SU-DHL-6 (cell line): ENCODE data around the gene PPARG.

Experiments used
- H2AFZ ChIP-seq: fragments of 200-600 bp; sonication (generic); 2 replicates; pipeline ENCODE4 v1.6.1; 2014; ENCODE audit warnings: low read depth, mild to moderate bottlenecking, moderate library complexity, mixed read lengths, antibody characterized with exemption, low read length; ENCODE audit not compliant: severe bottlenecking
- H3F3A ChIP-seq: fragments of 200-600 bp; shearing (Covaris generic); 2 replicates; pipeline ENCODE4 v1.6.0; 2016; ENCODE audit warnings: antibody characterized with exemption, mild to moderate bottlenecking; ENCODE audit not compliant: insufficient read depth
- H3K27ac ChIP-seq: fragments of 200-600 bp; sonication (generic); 2 replicates; pipeline ENCODE4 v1.5.1; 2016; ENCODE audit warnings: low read depth, mild to moderate bottlenecking, low read length, moderate library complexity, mixed read lengths
- H3K27me3 ChIP-seq: fragments of 200-600 bp; sonication (generic), shearing (Covaris generic); 2 replicates; pipeline ENCODE4 v1.6.0; 2014; ENCODE audit warnings: mild to moderate bottlenecking, low read length
- H3K36me3 ChIP-seq: fragments of 200-600 bp; sonication (generic); 2 replicates; pipeline ENCODE4 v1.6.1; 2014; ENCODE audit warnings: mild to moderate bottlenecking, low read length, mixed read lengths
- H3K4me2 ChIP-seq: fragments of 300-600, 200-600 bp; shearing (Covaris generic), sonication (generic); 2 replicates; pipeline ENCODE4 v1.6.0; 2014; ENCODE audit warnings: low read length, low read depth, mild to moderate bottlenecking; ENCODE audit not compliant: poor library complexity, severe bottlenecking
- H3K4me3 ChIP-seq: fragments of 200-600 bp; sonication (generic); 2 replicates; pipeline ENCODE4 v1.5.1; 2014; ENCODE audit warnings: antibody characterized with exemption, low read length, mild to moderate bottlenecking, mixed read lengths; ENCODE audit not compliant: insufficient read depth, poor library complexity, severe bottlenecking
- H3K79me2 ChIP-seq: fragments of 200-600 bp; sonication (generic); 2 replicates; pipeline ENCODE4 v1.6.1; 2014; ENCODE audit warnings: mild to moderate bottlenecking, low read length, moderate library complexity; ENCODE audit not compliant: insufficient read depth
- H3K9ac ChIP-seq: fragments of 200-600 bp; sonication (generic); 2 replicates; pipeline ENCODE4 v1.7.0; 2014; ENCODE audit warnings: mild to moderate bottlenecking, low read length
- H3K9me2 ChIP-seq: fragments of 200-600 bp; sonication (generic); replicated peaks from 2 replicates; pipeline ENCODE4 v1.6.1; 2014; ENCODE audit warnings: low read length; ENCODE audit not compliant: insufficient read depth
- H3K9me3 ChIP-seq: fragments of 200-600 bp; sonication (generic); 2 replicates; pipeline ENCODE4 v1.6.1; 2014; ENCODE audit warnings: low read length, mixed read lengths; ENCODE audit not compliant: insufficient read depth
- H4K20me1 ChIP-seq: fragments of 200-600 bp; sonication (generic); 2 replicates; pipeline ENCODE4 v1.6.1; 2014; ENCODE audit warnings: low read depth, mild to moderate bottlenecking, antibody characterized with exemption, low read length, moderate library complexity, mixed read lengths
- EZH2phosphoT487 ChIP-seq: fragments of 200-600 bp; sonication (generic), shearing (Covaris generic); conservative IDR thresholded peaks from 2 replicates; pipeline ENCODE4 v1.6.1; 2018; ENCODE audit warnings: mild to moderate bottlenecking, antibody characterized with exemption, low read length, moderate library complexity, mixed read lengths
- TF ChIP-seq, protein P1 (sequence below): fragments of 200-600 bp; sonication (generic); IDR thresholded peaks from one replicate; pipeline ENCODE4 v1.5.1; 2017; ENCODE audit warnings: antibody characterized with exemption, mild to moderate bottlenecking, low read length, moderate library complexity; ENCODE audit not compliant: insufficient read depth, poor library complexity, severe bottlenecking

Gene PPARG

DNA sequence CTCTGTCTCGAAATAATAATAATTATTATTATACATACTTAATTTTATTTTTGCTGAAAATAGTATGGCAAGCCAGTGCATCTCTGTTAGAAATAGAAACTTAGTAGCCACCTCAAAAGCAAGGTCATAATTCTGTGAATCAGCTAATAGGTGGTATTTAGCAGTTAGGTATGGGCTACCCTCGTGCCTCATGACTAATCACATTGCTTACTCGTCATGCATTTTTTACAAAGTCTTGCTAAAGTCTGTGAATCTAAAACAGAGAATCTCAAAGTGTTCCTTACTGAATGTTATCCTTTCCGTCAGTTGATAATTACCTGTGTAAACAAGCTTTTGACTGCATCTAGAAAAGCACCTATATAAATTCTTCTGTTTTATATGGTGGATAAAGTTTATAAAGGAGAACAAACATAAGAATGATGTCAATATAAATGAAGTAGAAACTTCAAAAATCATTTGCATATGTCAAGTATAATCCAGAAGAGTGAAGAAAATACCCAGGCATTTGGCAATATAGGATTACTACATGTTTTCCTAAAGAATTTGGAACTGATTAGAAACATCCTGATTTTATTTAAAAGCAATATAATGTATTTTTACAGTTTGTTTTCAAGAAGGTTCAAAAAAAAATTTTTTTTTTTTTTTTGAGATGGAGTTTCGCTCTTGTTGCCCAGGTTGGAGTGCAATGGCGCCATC, 6.2 kb downstream of the PPARG start:
- TF ChIP-seq, protein P1, sequence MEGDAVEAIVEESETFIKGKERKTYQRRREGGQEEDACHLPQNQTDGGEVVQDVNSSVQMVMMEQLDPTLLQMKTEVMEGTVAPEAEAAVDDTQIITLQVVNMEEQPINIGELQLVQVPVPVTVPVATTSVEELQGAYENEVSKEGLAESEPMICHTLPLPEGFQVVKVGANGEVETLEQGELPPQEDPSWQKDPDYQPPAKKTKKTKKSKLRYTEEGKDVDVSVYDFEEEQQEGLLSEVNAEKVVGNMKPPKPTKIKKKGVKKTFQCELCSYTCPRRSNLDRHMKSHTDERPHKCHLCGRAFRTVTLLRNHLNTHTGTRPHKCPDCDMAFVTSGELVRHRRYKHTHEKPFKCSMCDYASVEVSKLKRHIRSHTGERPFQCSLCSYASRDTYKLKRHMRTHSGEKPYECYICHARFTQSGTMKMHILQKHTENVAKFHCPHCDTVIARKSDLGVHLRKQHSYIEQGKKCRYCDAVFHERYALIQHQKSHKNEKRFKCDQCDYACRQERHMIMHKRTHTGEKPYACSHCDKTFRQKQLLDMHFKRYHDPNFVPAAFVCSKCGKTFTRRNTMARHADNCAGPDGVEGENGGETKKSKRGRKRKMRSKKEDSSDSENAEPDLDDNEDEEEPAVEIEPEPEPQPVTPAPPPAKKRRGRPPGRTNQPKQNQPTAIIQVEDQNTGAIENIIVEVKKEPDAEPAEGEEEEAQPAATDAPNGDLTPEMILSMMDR = no peak
- no peak for TF ChIP-seq EZH2phosphoT487
- no peaks in the 10 kb centered on the region for H4K20me1 ChIP-seq
- H3F3A ChIP-seq = no peaks in the 10 kb centered on the region
- no peaks in the 10 kb centered on the region for H3K27me3 ChIP-seq
- no peak overlapping the region for H3K27ac ChIP-seq
- no peaks in the 10 kb centered on the region for H3K9me3 ChIP-seq
- no peaks in the 10 kb centered on the region for H3K79me2 ChIP-seq
- no peak overlapping the region for H3K4me3 ChIP-seq
- H3K36me3 ChIP-seq = no peaks in the 10 kb centered on the region
- H3K9ac ChIP-seq = no peak overlapping the region
- H3K9me2 ChIP-seq = no peaks in the 10 kb centered on the region
- H3K4me2 ChIP-seq = no peak overlapping the region
- H2AFZ ChIP-seq = no peak overlapping the region

DNA sequence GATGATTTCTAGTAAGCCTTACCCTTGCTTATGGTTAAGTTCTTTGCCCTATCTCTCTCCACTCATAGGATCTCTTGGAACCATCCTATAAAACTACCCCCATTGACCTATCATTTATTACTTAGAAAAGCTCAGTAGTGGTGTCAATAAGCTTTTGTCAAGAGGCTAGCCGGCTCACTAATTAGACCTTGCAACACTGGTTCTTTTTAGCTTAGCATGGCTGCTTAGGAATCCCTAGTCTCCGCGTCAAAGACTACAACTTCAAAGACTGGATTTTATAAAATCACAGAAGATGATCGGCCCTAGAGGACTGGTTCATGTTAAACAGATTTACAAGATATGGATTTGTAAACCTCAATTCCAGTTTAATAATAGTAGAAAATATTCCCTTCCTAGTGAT, 7.6 kb downstream of the PPARG start:
- no peak overlapping the region for H2AFZ ChIP-seq
- no peaks in the 10 kb centered on the region for H3K9me3 ChIP-seq
- no peak overlapping the region for H3K4me2 ChIP-seq
- no peaks in the 10 kb centered on the region for H3K27me3 ChIP-seq
- TF ChIP-seq, protein P1 = no peak
- TF ChIP-seq EZH2phosphoT487 = no peak
- H3K36me3 ChIP-seq = no peaks in the 10 kb centered on the region
- no peak overlapping the region for H3K4me3 ChIP-seq
- no peaks in the 10 kb centered on the region for H4K20me1 ChIP-seq
- no peak overlapping the region for H3K9ac ChIP-seq
- H3K9me2 ChIP-seq = no peaks in the 10 kb centered on the region
- H3K79me2 ChIP-seq = no peaks in the 10 kb centered on the region
- H3K27ac ChIP-seq = no peak overlapping the region
- H3F3A ChIP-seq = no peaks in the 10 kb centered on the region

DNA sequence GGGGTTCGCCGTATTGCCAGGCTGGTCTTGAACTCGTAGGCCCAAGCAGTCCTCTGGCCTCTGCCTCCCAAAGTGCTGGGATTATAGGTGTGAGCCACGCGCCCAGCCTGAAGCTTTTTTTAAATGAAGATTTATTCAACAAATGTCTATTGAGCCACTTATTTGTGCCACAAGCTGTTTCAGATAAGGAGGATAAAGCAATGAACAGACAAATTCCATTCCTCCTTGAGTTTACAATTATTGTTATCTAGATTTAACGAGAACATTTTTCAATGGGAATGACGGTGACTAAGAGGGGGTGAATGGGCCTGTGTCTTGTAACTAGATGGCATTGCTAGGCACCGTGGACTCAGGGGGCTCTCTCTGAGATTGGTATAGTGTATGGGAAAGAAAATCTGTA, 10.2 kb downstream of the PPARG start:
- Histone ChIP-seq H3K9me3 (no peaks in the 10 kb centered on the region), H3K36me3 (no peaks in the 10 kb centered on the region), H3F3A (no peaks in the 10 kb centered on the region), H3K27me3 (no peaks in the 10 kb centered on the region), H3K9me2 (no peaks in the 10 kb centered on the region), H2AFZ (no peak overlapping the region), H3K27ac (no peak overlapping the region), H3K4me3 (no peak overlapping the region), H3K4me2 (no peak overlapping the region), H3K9ac (no peak overlapping the region), H4K20me1 (no peaks in the 10 kb centered on the region), H3K79me2 (no peaks in the 10 kb centered on the region)
- TF ChIP-seq, protein P1 = no peak
- TF ChIP-seq EZH2phosphoT487 = no peak
